Endothelial cell (in vitro differentiated cells): Measurements from ENCODE around the gene CAMKMT. TPM values are rescaled to one million over a fixed set of nuclear protein-coding genes. Genes with fewer than 3 reads are reported as not detected.
"Not testable (repeated sequence)": the region's sequence is repeated elsewhere in the genome, so short reads cannot be mapped to it uniquely, and the experiment has no call there.

Experiments
- DNase-seq: peaks from one replicate; pipeline ENCODE4 v3.0.0; 2021; ENCODE audit warnings: low spot score
- H3K27ac Mint-ChIP-seq: one replicate; pipeline ENCODE4 v1.8.0; 2021; ENCODE audit warnings: mixed read lengths, inconsistent platforms; ENCODE audit not compliant: unreplicated experiment
- H3K27me3 Mint-ChIP-seq: one replicate; pipeline ENCODE4 v1.8.0; 2021; ENCODE audit warnings: mild to moderate bottlenecking, moderate library complexity, mixed read lengths, inconsistent platforms; ENCODE audit not compliant: unreplicated experiment
- H3K36me3 Mint-ChIP-seq: one replicate; pipeline ENCODE4 v1.8.0; 2021; ENCODE audit warnings: mild to moderate bottlenecking, low read depth, mixed read lengths, inconsistent platforms; ENCODE audit not compliant: unreplicated experiment
- H3K4me1 Mint-ChIP-seq: one replicate; pipeline ENCODE4 v1.8.0; 2021; ENCODE audit warnings: mild to moderate bottlenecking, mixed read lengths, inconsistent platforms; ENCODE audit not compliant: unreplicated experiment
- H3K4me3 Mint-ChIP-seq: one replicate; pipeline ENCODE4 v1.8.0; 2021; ENCODE audit warnings: mild to moderate bottlenecking, mixed read lengths, inconsistent platforms; ENCODE audit not compliant: unreplicated experiment
- H3K9me3 Mint-ChIP-seq: one replicate; pipeline ENCODE4 v1.8.0; 2021; ENCODE audit warnings: mixed read lengths, inconsistent platforms; ENCODE audit not compliant: unreplicated experiment
- CTCF ChIP-seq: fragments of 200-600 bp; sonication (generic); IDR thresholded peaks from one replicate; pipeline ENCODE4 v1.5.0; 2021; ENCODE audit warnings: antibody characterized with exemption; ENCODE audit not compliant: unreplicated experiment
- total RNA-seq: library from RNA; stranded (reverse); fragmentation: NEBNext Ultra II Directional; extraction: Animal tissue kit (Norgen Biotek cat#: 25700); gene quantifications from one replicate; pipeline ENCODE4 v1.2.1, GENCODE V29; 2021; ENCODE audit not compliant: unreplicated experiment

Gene CAMKMT
- total RNA-seq, 1 donor from 2014 or later: 8.4 TPM

- no peaks in the 10 kb centered on the region for H3K27me3 Mint-ChIP-seq
- H3K36me3 Mint-ChIP-seq: no peaks in the 10 kb centered on the region
- H3K9me3 Mint-ChIP-seq: no peaks in the 10 kb centered on the region
- no peak overlapping the region for H3K4me3 Mint-ChIP-seq
- DNase-seq: no peak
- no peak for TF ChIP-seq CTCF
- H3K4me1 Mint-ChIP-seq: no peaks in the 10 kb centered on the region
- no peak overlapping the region for H3K27ac Mint-ChIP-seq
These were observed 132.3 kb downstream of the CAMKMT start for GRCh38 chr2:44494006-44494405.

- no peak overlapping the region for H3K4me3 Mint-ChIP-seq
These were observed 133.3 kb downstream of the CAMKMT start for GRCh38 chr2:44495035-44495434.

GRCh38 chr2:44495544-44495943 lies 133.8 kb downstream of the CAMKMT start:
- H3K27ac Mint-ChIP-seq: no peak overlapping the region
- no peaks in the 10 kb centered on the region for H3K27me3 Mint-ChIP-seq
- H3K4me3 Mint-ChIP-seq: no peak overlapping the region
- no peak for DNase-seq
- no peaks in the 10 kb centered on the region for H3K4me1 Mint-ChIP-seq
- H3K9me3 Mint-ChIP-seq: no peaks in the 10 kb centered on the region
- TF ChIP-seq CTCF: no peak
- H3K36me3 Mint-ChIP-seq: no peaks in the 10 kb centered on the region

More at GRCh38 chr2:44495035-44495434, 133.3 kb downstream of the CAMKMT start:
- H3K9me3 Mint-ChIP-seq: no peaks in the 10 kb centered on the region
- H3K27ac Mint-ChIP-seq: no peak overlapping the region
- TF ChIP-seq CTCF: no peak
- no peaks in the 10 kb centered on the region for H3K4me1 Mint-ChIP-seq
- no peaks in the 10 kb centered on the region for H3K36me3 Mint-ChIP-seq
- no peaks in the 10 kb centered on the region for H3K27me3 Mint-ChIP-seq
- DNase-seq: no peak

- TF ChIP-seq CTCF: no peak
These were observed 134.4 kb downstream of the CAMKMT start for GRCh38 chr2:44496130-44496529.

GRCh38 chr2:44498551-44498950 lies 136.8 kb downstream of the CAMKMT start:
- H3K27ac Mint-ChIP-seq: no peak overlapping the region
- H3K4me3 Mint-ChIP-seq: no peak overlapping the region

More at GRCh38 chr2:44496130-44496529, 134.4 kb downstream of the CAMKMT start:
- Mint-ChIP-seq H3K36me3 (no peaks in the 10 kb centered on the region), H3K4me1 (no peaks in the 10 kb centered on the region), H3K27ac (no peak overlapping the region), H3K9me3 (no peaks in the 10 kb centered on the region), H3K27me3 (no peaks in the 10 kb centered on the region), H3K4me3 (no peak overlapping the region)
- DNase-seq: no peak

GRCh38 chr2:44505664-44506063 lies 143.9 kb downstream of the CAMKMT start:
- H3K36me3 Mint-ChIP-seq, H3K27me3 Mint-ChIP-seq, H3K4me1 Mint-ChIP-seq, H3K9me3 Mint-ChIP-seq, DNase-seq, H3K27ac Mint-ChIP-seq, H3K4me3 Mint-ChIP-seq: not testable (repeated sequence)

More at GRCh38 chr2:44498551-44498950, 136.8 kb downstream of the CAMKMT start:
- no peaks in the 10 kb centered on the region for H3K4me1 Mint-ChIP-seq
- no peak for TF ChIP-seq CTCF
- no peaks in the 10 kb centered on the region for H3K9me3 Mint-ChIP-seq
- no peaks in the 10 kb centered on the region for H3K27me3 Mint-ChIP-seq
- DNase-seq: no peak
- no peaks in the 10 kb centered on the region for H3K36me3 Mint-ChIP-seq
